Suppressor macrophage (primary cell): ENCODE results near the gene RMND5A.
A peak's percentile ranks its signal among the peaks of the same experiment; 100 is the strongest.
"Not testable (repeated sequence)": the region's sequence is repeated elsewhere in the genome, so short reads cannot be mapped to it uniquely, and the experiment has no call there.

ENCODE experiments used
- DNase-seq, 4 experiments: peaks; one replicate each; pipeline ENCODE4 v3.0.0-alpha.2; 2020 to 2022

Gene RMND5A

GRCh38 chr2:86714579-86715173 is 5.4 kb upstream of the RMND5A start:
- DNase-seq: peak in 1 of 4 experiments; percentile 8

- not testable (repeated sequence) for DNase-seq
Observed at GRCh38 chr2:86719263-86719636, 841 bp upstream of the RMND5A start.

GRCh38 chr2:86720540-86721320 is 639 bp downstream of the RMND5A start:
- DNase-seq: peak; percentile 37 to 71 (median 51)

- DNase-seq: not testable (repeated sequence)
Observed at GRCh38 chr2:86725706-86726105, 5.6 kb downstream of the RMND5A start.

- DNase-seq: not testable (repeated sequence)
Observed at GRCh38 chr2:86732040-86732525, 12.0 kb downstream of the RMND5A start.

- DNase-seq: not testable (repeated sequence)
Observed at GRCh38 chr2:86732837-86733236, 12.7 kb downstream of the RMND5A start.

DNA sequence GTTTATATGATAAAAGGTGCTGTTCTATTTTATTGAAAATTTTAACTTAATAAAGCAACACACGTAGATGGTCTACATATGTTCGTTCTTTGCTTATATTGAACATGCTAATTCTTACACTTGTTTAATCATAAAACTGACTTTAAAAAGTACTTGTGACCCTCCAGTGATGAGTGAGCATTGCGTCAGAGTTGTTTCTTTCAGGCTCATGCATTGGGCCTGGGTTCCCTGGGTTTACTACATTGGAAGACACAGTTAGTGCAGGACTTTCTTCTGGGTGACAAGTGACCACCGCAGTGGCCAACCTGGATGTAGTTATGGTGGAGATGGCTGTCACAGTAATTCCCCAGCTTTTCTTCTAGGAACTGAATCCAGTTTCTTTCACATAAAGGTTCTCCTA is 13.4 kb downstream of the RMND5A start:
- DNase-seq: not testable (repeated sequence)

GRCh38 chr2:86734896-86735295 is 14.8 kb downstream of the RMND5A start:
- DNase-seq: not testable (repeated sequence)

GRCh38 chr2:86739485-86739884 is 19.4 kb downstream of the RMND5A start:
- not testable (repeated sequence) for DNase-seq

DNA sequence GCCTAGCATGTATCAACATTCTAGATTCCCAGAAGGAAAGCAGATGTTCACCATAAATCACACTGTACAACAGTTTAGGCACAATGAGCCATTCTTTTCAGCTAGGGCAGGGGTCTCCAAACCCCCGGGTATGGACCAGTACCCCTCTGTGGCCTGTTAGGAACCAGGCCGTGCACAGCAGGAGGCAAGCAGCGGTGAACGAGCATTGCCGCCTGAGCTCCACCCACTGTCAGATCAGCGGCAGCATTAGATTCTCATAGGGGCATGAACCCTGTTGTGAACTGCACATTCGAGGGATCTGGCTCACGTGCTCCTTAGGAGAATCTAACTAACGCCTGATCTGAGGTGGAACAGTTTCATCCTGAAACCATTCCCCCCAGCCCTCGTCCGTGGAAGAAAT is 19.8 kb downstream of the RMND5A start:
- DNase-seq: not testable (repeated sequence)

DNA sequence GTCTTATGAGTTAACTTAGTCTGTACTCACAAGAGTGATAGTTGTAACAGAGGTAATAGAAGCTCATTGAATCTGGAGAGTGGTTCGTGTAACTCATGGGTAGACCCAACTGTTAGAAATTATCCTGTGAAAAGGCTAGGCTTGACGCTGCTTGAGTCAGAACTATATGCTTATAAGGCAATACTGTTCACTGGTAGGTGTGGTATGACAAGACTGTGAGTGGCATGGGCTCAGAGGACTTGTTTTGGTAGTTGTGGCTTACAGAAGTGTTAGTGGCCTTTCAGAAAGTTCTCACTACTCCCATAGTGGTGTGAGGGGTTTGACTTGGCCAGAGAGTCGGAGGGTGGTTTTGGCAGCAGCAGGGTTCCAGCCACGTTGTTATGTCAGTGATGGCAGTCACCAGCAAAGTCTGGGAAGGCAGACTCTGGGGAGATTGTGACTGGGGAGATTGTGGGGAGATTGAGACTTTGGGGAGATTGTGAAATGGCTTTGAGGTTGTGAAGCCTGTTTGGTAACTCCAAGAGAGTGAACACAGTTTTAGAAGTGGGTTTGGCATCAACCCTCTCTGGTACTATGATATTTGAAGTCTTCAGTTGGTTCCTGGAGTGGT is 21.9 kb downstream of the RMND5A start:
- DNase-seq: not testable (repeated sequence)

GRCh38 chr2:86744152-86744551 is 24.1 kb downstream of the RMND5A start:
- no peak for DNase-seq

GRCh38 chr2:86746939-86747338 is 26.8 kb downstream of the RMND5A start:
- DNase-seq: no peak

- DNase-seq: peak; percentile 11 to 70 (median 58)
Observed at GRCh38 chr2:86747711-86748639, 27.9 kb downstream of the RMND5A start.

DNA sequence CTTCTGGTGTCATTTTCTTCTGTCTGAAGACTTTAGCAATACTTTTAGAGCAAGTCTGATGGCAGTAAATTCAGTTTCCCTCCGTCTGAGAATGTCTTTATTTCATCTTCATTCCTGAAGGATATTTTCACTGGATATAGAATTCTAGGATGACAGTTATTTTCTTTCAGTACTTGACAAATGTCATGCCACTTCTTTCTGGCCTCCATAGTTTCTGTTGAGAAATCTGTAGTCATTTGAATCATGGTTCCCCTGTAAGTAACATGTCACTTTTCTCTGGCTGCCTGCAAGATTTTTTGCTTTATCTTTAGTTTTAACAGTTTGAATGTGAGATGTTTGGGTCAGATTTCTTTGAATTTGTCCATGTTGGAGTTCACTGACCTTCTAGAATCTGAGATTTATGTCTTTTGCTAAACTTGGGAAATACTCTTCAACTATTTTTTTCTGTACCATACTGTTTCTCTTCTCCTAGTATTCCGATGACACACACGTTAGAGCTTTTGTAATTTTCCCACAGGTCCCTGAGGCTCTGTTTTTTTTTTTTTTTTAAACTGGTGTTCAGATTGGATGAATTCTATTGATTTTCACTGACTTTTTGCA is 30.2 kb downstream of the RMND5A start:
- no peak for DNase-seq

GRCh38 chr2:86751778-86752177 is 31.7 kb downstream of the RMND5A start:
- no peak for DNase-seq

DNA sequence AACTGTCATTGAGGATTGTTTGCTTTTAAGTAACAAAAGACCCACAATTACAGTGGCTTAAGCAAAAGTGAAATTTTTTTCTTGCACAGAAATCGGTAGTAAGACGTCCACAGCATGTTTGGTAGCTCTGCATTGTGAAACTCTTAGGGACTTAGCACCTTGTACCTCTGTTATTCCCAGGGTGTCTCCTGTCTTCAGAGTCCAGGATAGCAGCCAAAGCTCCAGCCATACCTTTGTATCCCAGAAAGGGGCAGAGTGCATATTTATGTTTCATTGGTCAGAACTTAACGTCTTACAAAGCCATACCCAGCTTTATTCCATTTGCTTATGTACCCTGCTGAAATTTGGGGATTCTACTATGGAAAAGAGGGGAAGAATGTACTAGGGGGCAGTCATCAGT is 32.8 kb downstream of the RMND5A start:
- DNase-seq: no peak

GRCh38 chr2:86753606-86754005 is 33.5 kb downstream of the RMND5A start:
- DNase-seq: no peak

DNA sequence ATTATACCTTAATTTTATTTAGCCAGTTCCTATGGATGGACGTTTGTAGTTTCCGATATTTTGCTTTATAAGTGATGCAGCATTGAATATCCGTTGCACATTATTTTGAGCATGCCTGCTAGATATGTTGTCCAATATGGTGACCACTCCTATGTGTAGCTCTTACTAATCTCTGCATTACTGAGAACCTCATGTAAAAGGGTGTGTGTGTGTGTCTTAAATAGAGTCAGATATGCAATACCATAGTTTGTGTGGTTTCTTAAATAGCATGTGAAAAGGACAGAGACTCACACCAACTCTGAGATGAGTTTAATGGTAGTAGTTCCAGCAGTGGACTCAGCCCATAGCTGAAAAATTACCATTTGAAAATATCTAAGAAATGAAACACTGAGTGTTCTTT is 38.3 kb downstream of the RMND5A start:
- no peak for DNase-seq

DNA sequence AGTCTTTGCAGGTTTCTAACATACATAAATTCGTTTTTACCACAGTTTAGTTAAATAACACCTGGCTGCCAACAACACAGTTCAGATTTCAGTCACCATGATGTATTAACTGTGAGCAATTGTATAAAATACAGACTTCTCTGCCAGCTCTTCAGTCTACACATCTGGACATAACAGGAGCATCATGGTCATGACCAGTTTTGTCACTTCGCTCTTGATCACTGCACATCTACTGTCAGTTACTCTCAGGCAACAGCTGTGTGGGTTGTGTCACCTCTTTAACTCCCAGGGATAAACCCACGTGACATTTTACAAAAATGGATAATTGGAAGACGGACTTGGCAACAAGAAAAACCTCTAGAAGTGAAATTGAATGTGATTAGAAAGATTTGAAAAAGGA is 40.3 kb downstream of the RMND5A start:
- DNase-seq: no peak

- DNase-seq: peak; percentile 43 to 60 (median 46)
Observed at GRCh38 chr2:86764661-86765309, 44.7 kb downstream of the RMND5A start.

- no peak for DNase-seq
Observed at GRCh38 chr2:86765310-86765695, 45.2 kb downstream of the RMND5A start.
